Measurements from ENCODE around the gene ARPC4.

The ARPC4 gene

DNA sequence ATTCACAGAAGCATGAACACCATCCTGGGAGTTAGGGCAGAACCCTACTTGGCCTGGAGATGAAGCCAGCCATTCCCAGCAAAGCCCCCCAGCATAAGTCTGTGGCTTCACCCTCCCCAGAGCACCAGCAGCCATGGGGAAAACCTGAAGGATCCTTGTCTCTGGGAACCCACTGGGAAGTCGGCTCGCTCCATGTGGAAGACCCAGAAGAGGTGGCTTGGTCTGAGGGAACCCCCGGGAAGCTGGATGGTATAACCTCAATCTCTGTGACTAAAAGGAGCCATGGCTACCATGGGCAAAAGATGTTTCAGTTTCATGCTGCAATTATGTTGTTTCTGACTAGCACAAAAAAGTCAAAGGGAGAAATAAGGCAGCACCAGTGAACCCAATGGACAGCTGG, 62.7 kb downstream of the ARPC4 start:
- TF ChIP-seq, protein P1, sequence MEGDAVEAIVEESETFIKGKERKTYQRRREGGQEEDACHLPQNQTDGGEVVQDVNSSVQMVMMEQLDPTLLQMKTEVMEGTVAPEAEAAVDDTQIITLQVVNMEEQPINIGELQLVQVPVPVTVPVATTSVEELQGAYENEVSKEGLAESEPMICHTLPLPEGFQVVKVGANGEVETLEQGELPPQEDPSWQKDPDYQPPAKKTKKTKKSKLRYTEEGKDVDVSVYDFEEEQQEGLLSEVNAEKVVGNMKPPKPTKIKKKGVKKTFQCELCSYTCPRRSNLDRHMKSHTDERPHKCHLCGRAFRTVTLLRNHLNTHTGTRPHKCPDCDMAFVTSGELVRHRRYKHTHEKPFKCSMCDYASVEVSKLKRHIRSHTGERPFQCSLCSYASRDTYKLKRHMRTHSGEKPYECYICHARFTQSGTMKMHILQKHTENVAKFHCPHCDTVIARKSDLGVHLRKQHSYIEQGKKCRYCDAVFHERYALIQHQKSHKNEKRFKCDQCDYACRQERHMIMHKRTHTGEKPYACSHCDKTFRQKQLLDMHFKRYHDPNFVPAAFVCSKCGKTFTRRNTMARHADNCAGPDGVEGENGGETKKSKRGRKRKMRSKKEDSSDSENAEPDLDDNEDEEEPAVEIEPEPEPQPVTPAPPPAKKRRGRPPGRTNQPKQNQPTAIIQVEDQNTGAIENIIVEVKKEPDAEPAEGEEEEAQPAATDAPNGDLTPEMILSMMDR (IDR thresholded peaks at IDR 0.05) = no peak
- no peak overlapping the region for H3K4me3 ChIP-seq

More for the DNA sequence above, 62.7 kb downstream of the ARPC4 start:
- peak; percentile 31 for DNase-seq (ENCODE audit: low spot score)
- H3K27ac ChIP-seq = no peak overlapping the region

Data from coronary artery (tissue), 2 donors.